Tibial nerve (tissue), 4 donors: ENCODE data around the gene ALKBH4.

ENCODE experiments used
- CTCF ChIP-seq, 5 experiments: fragments of 200-600 bp in 3 of 5; fragments of 450-650 bp in 2 of 5; sonication (generic) in 3 of 5; IDR thresholded peaks; one replicate each; pipeline ENCODE4 v1.5.1; 2016 to 2019; ENCODE audit warnings: antibody characterized with exemption in 5 of 5, mild to moderate bottlenecking in 3 of 5, moderate library complexity in 2 of 5
- EP300 ChIP-seq, 2 donors: sonication (generic); formaldehyde crosslinking; IDR thresholded peaks; one replicate each; pipeline ENCODE4 v1.6.1; 2017; ENCODE audit warnings: antibody characterized with exemption in 2 of 2, mild to moderate bottlenecking in 1 of 2
- POLR2A ChIP-seq, 2 donors: fragments of 450-650 bp; IDR thresholded peaks; one replicate each; pipeline ENCODE4 v1.6.1; 2017; ENCODE audit warnings: antibody characterized with exemption in 2 of 2, mild to moderate bottlenecking in 2 of 2, moderate library complexity in 2 of 2

- TF ChIP-seq CTCF (IDR thresholded peaks at IDR 0.05) (peak; percentile 29 to 68 (median 66)), EP300 (IDR thresholded peaks at IDR 0.05) (peak in 1 of 2 donors; percentile 57), POLR2A (IDR thresholded peaks at IDR 0.05) (peak in 1 of 2 donors; percentile 29)
These were observed 13.9 kb upstream of the ALKBH4 start, which contains the start of gene POLR2J for GRCh38 chr7:102478314-102479208.
